Spleen (tissue), 7 donors: ENCODE results near the gene ENOX1.

Experiments
- CTCF ChIP-seq, 11 experiments: fragments of 200-600 bp in 7 of 11; fragments of 450-650 bp in 4 of 11; sonication (generic) in 4 of 11; IDR thresholded peaks in 8 of 11; conservative IDR thresholded peaks in 3 of 11; 1 replicate in 7 of 11; 2 replicates in 4 of 11; pipeline versions ENCODE4 v1.4.0 to v1.8.0; 2016 to 2021; ENCODE audit warnings: antibody characterized with exemption in 11 of 11, inconsistent platforms in 4 of 11, mild to moderate bottlenecking in 1 of 11
- POLR2A ChIP-seq, 3 donors: fragments of 450-650 bp; IDR thresholded peaks; one replicate each; pipeline ENCODE4 v1.5.1; 2017; ENCODE audit warnings: antibody characterized with exemption in 3 of 3, mild to moderate bottlenecking in 1 of 3
- donor health status: DM: no; HTN: no; CAD: no; lungs with moderate emphysema.
- donor health status: DM: no; HTN: no; CAD: no.
- donor health status: DM: no; HTN: no; CAD: no.

GRCh38 chr13:43640476-43640875 lies 146.3 kb downstream of the ENOX1 start:
- TF ChIP-seq CTCF (IDR thresholded peaks at IDR 0.05 in 8 of 11, conservative IDR thresholded peaks at IDR 0.05 in 3 of 11), result no peak
- no peak for TF ChIP-seq POLR2A (IDR thresholded peaks at IDR 0.05)
